ENCODE results near the gene PDIA4.
"Not testable (repeated sequence)": the region's sequence is repeated elsewhere in the genome, so short reads cannot be mapped to it uniquely, and the experiment has no call there.

The PDIA4 gene

GRCh38 chr7:149031353-149031910, 3.1 kb upstream of the PDIA4 start:
- no peak for DNase-seq (ENCODE audit: low read depth, low spot score)

DNA sequence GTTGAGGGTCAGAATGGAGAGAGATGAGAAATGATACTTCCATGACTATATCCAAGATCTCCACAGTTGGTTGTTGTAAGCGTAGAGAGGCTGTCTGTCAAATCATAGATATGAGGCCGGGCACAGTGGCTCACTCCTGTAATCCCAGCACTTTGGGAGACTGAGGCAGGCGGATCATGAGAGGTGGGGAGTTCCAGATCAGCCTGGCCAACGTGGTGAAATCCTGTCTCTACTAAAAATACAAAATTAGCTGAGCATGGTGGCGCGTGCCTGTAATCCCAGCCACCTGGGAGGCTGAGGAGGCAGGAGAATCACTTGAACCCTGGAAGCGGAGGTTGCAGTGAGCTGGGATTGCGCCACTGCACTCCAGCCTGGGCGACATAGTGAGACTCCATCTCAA, 2.1 kb upstream of the PDIA4 start:
- not testable (repeated sequence) for DNase-seq (ENCODE audit: low read depth, low spot score)

DNA sequence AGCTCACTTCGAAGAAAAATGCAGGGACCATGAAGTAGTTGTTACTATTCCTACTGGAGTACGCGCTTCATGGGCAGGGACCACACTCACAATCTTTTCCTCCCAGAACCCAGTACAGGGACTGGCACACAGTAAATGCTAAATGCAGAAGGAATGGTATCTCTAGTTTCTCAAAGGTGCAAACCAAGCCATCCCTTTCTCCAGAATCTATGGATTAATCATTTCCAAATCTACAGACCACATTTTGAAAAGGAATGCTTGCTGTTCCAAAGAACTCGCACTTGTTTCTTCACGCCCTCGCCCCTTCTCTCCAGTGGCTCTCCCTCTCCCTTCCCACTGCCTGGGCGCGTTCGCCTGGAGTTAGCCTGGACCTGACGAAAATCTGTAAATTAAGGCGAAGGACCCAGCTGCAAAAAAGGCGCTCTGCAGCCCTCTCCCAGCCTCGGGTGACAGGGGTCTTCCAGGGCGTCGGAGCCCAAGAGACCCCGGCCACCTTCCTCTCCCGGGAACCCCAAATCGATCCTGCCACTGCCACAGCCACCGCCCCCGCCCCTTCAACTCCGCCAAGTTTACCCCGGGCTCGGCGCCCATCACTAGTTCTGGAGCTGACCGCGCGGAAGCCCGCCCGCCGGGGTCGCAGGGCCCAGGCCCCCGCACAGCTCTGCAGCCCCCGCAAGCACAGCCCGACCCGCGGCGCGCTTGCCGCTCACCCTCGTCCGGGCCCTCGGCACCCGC, 527 bp downstream of the PDIA4 start:
- no peak for DNase-seq (ENCODE audit: low read depth, low spot score)

GRCh38 chr7:149027055-149027454, 1.2 kb downstream of the PDIA4 start:
- no peak for DNase-seq (ENCODE audit: low read depth, low spot score)

DNA sequence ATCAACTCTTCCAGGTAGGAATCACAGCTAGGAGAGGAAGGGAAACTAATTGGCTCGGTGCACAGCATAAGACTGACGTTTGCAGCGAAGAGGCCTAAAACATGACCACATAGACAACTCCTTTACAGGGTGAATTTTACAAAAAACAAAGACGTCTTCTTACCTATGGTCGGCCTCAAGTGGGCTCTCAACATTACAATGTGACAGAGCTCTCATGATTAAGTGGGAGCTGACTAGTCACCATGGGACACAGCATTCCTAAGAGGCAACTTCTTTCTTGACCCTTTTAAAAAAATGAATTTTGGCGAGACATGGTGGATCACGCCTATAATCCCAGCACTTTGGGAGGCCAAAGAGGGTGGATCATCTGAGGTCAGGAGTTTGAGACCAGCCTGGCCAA, 4.6 kb downstream of the PDIA4 start:
- DNase-seq (ENCODE audit: low read depth, low spot score), result no peak

DNA sequence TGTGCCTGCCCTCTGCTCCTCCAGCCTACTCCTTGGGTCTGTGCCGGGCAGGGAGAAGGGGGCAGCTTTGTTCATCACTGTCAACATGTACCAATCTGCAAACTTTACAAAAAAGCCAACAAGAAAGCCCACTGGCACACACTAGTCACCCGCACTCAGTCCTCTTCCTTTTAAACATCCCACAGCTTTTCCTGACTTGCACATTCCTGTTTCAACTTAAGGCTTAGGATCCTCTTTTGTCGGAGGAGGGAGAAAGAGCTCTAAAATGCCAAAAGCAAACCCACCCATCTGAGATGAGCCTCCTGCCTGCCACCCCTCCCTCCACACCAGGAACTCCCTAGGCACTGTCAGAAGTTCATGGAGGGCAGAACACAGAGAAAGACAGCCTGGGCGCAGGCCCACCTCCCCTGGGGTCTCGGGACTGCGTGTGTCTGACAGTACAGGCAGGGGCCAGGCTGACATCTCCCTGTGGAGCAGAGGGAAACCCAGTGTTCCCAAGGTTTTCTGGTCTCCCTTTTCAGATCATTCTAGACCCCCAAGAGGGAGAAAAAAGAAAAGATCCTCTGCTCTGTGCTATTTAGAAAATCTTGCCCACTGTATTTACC, 5.4 kb downstream of the PDIA4 start:
- DNase-seq (ENCODE audit: low read depth, low spot score), result no peak

- no peak for DNase-seq (ENCODE audit: low read depth, low spot score)
Measured at GRCh38 chr7:149021725-149022062, 6.6 kb downstream of the PDIA4 start.

GRCh38 chr7:149020483-149020882, 7.8 kb downstream of the PDIA4 start:
- DNase-seq (ENCODE audit: low read depth, low spot score), result no peak

- no peak for DNase-seq (ENCODE audit: low read depth, low spot score)
Measured at GRCh38 chr7:149016876-149017275, 11.4 kb downstream of the PDIA4 start.

DNA sequence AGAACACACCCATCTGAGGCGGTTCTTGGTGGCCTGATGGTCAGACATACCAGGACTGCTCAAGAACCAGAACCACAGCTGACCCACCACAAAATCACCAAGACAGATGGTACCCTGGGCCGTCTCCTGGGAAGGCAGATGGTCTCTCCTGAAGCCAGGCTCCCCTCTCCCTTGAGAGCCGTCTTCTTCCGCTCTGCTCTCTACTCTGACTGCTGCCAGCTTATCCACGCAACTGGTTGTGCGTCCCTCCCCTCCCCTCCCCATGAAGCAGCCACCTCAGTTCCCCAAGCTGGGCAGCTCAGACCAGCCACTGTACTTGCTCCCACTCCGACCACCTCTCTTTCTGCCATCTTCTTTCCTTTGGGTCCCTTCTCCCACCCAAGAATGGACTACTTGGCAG, 14.0 kb downstream of the PDIA4 start:
- no peak for DNase-seq (ENCODE audit: low read depth, low spot score)

DNA sequence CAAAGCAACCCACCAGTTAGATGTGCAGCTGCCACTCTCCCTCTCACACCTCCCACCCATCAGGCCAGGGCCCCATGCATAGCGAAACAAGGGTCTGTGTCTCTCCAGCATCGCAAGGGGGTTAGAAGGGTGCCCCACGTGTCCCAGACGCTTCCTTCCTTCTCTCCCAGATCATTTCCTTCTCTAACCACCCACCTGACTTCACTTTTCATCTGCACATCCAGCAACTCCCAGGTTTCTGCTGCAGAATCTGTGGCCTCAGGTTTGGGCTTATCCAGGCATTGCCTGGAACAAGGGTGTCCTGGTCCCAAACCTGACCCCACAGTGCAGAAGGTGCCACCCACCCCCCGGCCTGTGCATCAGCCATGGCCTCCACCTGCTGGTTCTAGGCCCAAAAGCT, 14.4 kb downstream of the PDIA4 start:
- DNase-seq (ENCODE audit: low read depth, low spot score), result no peak

DNA sequence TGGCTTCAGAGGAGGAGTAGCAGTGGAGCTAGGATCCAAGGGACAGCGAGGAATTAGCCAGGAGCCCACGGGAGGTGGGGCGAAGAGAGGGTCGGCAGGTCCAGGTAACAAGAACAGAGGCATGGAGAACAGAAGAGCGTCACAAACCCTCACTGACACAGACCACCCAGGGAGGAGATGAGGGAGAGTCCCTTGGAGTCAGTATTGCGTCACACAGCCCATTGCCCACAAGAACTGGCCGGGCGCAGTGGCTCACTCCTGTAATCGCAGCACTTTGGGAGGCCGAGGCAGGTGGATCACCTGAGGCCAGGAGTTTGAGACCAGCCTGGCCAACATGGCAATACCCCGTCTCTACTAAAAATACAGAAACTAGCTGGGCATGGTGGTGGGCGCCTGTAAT, 15.6 kb downstream of the PDIA4 start:
- DNase-seq (ENCODE audit: low read depth, low spot score), result not testable (repeated sequence)

DNA sequence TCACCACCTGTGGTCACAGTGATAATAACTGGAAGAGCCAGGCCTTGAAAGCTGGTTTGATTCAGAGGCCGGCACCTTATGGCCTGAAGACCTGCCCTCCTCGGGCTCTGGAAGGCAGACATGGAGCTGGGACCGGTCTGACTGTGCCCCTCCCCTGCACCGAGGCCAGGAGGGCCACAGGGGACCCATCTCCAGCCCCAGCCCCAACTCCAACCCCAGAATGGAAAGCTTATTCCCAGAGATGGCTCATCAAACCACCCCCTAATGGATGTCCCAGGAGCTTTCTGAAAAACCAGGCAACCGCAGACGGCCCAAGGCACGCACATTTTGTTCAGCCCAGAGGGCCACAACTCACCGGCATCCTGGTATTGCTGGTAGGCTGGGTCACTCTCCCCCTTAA, 16.8 kb downstream of the PDIA4 start:
- no peak for DNase-seq (ENCODE audit: low read depth, low spot score)

DNA sequence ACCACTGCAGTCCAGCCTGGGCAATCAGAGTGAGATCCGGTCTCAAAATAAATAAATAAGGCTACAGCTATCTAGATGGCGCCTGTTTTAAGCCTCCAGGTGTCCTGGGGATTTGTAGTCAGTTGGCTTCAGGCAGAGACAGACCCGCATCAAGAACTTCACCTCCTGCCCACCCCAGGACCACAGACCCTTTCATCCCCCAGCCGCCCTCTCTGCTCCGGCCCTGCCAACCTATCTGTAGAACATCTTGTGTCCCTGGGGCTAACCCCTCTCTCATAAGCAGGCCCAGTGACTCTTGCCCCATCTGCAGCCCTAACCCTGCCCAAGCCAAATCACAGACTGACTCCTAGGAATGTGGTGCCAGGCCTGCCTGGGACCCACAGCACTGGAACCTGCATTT, 17.9 kb downstream of the PDIA4 start:
- no peak for DNase-seq (ENCODE audit: low read depth, low spot score)

GRCh38 chr7:149009527-149009926, 18.8 kb downstream of the PDIA4 start:
- no peak for DNase-seq (ENCODE audit: low read depth, low spot score)

DNA sequence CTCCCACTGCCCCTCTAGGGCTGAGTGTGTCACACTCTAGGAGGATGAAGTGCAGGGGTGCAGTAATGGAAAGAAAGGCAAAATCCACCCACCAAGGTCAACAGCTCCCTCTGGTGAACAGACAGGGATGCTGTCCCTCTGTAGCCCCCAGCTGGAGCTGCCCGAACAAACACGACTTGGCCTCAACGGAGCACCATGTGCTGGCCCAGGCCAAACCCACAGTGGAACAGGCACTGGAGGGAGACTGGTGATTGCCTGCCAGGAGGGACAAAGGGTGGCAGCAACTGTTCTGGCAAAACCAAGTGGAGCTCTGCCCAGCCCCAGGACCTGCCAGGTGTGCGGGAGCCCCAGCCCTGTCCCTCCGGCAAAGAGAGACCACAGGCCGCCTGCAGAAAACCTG, 20.7 kb downstream of the PDIA4 start:
- DNase-seq (ENCODE audit: low read depth, low spot score), result no peak

DNA sequence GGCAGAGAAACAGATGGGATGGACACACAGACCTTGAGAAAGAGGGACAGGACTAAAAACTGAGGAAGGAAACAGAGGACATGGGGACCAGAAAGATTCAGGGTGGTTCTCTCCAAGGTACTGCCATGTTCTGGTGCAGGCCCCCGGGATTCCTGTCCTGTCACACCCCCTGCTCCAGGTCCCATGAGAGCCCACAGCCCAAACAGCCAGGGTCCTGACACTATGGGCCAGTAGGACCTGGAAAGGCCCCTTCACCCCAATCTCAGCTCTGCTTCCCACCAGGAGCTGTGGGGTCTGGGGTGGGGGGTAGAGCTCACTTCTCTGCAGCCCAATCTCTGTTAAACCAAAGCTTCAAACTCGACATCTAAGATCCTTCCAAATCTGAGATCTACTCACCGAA, 21.2 kb downstream of the PDIA4 start:
- no peak for DNase-seq (ENCODE audit: low read depth, low spot score)

- DNase-seq (ENCODE audit: low read depth, low spot score), result no peak
Measured at GRCh38 chr7:149006345-149006725, 22.0 kb downstream of the PDIA4 start.

DNA sequence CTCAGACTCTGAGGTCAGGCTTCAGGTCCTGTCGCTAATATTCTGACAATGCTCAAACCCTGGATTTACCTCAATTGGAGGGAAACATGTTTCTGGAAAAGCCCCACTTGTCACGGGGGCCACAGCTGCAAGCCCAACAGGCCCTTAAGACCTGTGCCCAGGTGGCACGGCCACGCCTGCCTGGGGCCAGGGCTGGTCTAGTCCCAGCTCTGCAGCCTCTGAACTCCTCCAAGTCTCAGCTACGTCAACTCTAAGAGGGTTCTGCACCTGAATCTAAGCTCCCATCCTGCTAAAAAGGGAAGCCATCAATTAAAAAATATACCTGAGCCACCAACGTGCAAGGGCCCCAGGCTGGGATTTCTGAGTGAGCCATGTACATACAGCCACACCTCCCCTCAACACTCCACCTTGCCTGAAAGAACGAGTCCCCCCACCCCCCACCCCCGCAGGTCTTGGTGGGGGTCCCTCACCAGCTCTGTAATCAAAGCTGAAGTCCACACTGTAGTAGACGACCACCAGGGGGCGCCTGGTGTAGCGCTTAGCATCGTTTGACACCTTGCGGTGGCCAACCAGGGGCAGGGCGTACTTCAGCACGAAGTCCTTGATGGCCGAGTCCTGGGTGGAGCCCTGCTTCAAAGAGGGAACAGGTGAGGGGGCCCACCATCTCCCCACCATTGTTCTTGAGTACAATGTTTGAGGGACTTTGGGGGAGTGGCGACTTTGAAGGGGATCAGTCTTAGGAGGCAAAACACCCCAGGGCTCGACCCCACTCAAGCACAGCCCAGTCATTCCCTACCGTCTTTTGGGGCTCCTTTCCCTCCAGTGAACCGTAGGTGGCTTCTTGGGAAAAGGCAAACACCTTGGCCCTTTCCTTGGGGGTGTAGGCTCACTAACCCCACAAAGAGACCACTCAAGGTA, 22.6 kb downstream of the PDIA4 start:
- DNase-seq (ENCODE audit: low read depth, low spot score), result peak; percentile 64

DNA sequence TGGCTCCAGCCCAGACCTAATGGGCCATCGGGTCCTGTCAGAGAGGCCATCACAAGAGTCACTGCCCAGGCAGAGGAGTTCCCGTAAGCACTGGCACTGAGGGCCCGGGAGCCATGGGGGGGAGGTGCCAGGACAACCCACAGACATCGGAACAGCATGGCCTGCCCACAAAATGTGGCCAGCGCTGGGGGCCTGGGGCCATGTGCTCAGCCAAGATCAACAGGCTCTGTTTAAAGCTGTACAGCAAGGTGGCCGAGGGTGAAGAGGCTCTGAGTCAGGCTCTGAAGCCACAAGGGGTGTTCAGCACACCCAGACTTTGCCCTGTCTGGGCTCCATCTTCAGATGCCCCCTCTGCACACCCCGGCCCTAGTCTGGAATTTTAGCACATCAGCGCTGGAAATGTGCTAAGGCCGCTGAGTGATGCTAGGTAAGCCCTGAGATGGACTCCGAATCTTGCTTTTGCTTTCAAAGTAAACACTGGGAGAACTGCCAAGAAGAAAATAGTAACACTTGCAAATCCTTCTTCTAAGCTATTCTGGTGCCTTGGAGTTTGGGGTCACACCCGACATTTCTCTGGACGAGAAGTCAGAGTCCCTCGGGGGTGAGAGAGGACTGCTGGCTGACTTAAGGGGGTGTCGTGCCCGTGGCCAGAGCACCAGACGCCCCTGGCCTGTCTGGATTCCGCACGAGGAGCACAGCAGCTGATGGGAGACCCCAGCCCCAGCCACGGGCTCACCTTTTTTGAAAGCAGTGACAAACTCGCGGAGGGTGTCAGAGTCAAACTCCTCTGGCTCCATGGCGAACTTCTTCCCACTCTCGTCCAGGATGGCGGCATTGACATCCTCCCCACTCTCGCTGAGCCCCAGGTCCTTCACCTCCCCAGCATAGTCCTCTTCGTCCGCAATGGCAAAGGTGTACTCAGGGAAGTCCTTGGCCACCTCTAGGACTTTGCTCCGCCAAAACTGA, 23.6 kb downstream of the PDIA4 start:
- no peak for DNase-seq (ENCODE audit: low read depth, low spot score)

Measured in activated naive CD8-positive, alpha-beta T cell treated with anti-CD3 and anti-CD28 coated beads, Interleukin-2, amount 50 U/mL, for 16 hours (primary cell).